PFSK-1 (cell line): ENCODE data around the gene GATA2.

Experiments
- FOXP2 ChIP-seq: optimal IDR thresholded peaks from 2 replicates; pipeline ENCODE3; 2011; ENCODE audit warnings: borderline replicate concordance, control low read depth, inconsistent platforms; ENCODE audit not compliant: insufficient read depth; ENCODE audit errors: extremely low read length, extremely low read depth
- POLR2AphosphoS5 ChIP-seq: IDR thresholded peaks from 2 replicates; pipeline ENCODE4 v1.6.1; 2012; ENCODE audit warnings: low read depth, mild to moderate bottlenecking, control low read depth, low read length, moderate library complexity
- REST ChIP-seq, 2 experiments: IDR thresholded peaks; 2 replicates each; pipeline versions ENCODE4 v1.6.1 to v1.8.0; 2011 to 2012; ENCODE audit warnings: low read depth in 2 of 2, low read length in 2 of 2, control low read depth in 1 of 2, inconsistent platforms in 1 of 2, mild to moderate bottlenecking in 1 of 2, moderate library complexity in 1 of 2; ENCODE audit not compliant: insufficient read depth in 1 of 2
- SIN3A ChIP-seq: IDR thresholded peaks from 2 replicates; pipeline ENCODE4 v1.6.1; 2012; ENCODE audit warnings: mild to moderate bottlenecking, low read length, moderate library complexity, borderline replicate concordance; ENCODE audit not compliant: insufficient read depth
- TAF1 ChIP-seq: IDR thresholded peaks from 2 replicates; pipeline ENCODE4 v1.6.1; 2012; ENCODE audit warnings: low read length, control low read depth, borderline replicate concordance; ENCODE audit not compliant: insufficient read depth

The GATA2 gene

DNA sequence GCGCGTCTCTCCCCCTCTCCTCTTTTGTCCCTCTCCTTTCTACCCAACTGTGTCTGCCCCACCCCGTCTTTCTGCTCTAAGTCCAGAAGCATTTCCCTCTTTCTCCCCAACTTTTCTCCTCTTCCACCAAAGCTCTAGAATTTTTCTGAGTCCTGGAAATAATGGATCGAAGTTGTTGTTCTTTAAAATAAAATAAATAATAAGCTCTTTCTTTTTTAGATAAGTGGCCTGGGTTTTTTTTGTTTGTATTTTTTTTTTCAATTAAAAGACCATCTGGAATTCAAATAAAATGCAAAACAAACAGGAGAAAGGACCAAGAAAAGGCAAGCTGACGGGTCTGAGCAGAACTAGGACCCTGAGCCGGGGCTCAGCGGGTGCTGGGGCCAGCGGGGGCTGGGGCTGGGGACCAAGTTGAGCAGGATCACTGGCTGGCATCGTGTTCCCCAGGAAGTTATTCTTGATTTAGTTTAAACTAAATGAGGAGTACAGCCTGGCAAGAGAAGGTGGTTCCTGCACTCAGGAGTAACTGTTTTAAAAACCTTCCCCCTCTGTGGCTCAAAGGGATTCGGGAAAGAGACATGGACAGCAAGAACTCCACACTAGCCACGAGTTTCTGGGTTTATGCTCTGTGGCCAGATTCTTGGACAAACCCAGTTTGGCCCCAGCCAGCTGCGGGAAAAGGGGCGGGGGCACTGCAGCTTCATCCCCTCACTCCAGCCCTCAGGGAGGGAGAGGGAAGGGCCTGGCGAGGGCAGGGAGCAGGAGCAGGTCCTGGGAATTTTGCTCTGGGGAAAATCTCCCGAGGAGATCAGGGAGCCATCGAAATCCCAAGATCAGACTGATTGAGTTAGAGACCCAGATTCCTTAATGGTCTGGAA lies 8.4 kb downstream of the GATA2 start:
- TF ChIP-seq POLR2AphosphoS5 (no peak), REST (IDR thresholded peaks at IDR 0.05; ENCODE audit: insufficient read depth in 1 of 2, low read depth in 2 of 2, low read length in 2 of 2) (no peak), TAF1 (no peak), SIN3A (no peak), FOXP2 (no peak)

DNA sequence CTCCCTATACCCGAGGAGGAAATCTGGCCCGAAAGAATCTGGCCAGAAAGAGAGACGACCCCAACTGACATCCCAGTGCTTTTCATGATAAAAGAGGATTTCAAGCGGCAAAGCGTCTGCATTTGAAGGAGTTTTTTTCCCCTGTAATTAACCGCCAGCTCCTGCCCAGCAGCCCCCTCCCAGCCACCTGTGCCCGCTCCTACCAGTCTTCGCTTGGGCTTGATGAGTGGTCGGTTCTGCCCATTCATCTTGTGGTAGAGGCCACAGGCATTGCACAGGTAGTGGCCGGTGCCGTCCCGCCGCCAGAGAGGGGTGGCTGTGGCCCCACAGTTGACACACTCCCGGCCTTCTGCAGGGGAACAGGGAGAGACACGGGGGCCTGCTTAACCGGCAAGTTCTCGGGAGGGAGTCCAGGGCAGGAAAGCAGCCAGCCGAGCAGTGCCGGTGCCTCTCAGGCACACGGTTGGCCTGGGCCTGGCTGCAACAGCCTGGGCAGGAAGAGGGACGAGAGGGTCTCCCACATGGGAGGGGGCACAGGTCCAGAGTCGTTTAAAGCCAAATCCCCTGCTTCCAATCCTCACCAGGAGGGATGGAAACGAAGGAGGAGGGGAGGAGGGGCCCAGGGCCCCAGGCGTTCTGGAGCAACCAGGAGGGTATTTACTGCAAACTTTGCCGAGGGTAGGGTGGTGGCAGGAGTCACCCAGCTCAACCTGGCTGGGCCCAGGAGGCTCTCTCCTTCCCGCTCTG lies 9.2 kb downstream of the GATA2 start:
- no peak for TF ChIP-seq FOXP2
- TF ChIP-seq POLR2AphosphoS5, result no peak
- TF ChIP-seq REST (IDR thresholded peaks at IDR 0.05; ENCODE audit: insufficient read depth in 1 of 2, low read depth in 2 of 2, low read length in 2 of 2), result no peak
- TF ChIP-seq TAF1, result no peak
- no peak for TF ChIP-seq SIN3A

GRCh38 chr3:128482666-128483656 lies 10.0 kb downstream of the GATA2 start:
- no peak for TF ChIP-seq SIN3A
- TF ChIP-seq TAF1, result no peak
- TF ChIP-seq FOXP2, result no peak

DNA sequence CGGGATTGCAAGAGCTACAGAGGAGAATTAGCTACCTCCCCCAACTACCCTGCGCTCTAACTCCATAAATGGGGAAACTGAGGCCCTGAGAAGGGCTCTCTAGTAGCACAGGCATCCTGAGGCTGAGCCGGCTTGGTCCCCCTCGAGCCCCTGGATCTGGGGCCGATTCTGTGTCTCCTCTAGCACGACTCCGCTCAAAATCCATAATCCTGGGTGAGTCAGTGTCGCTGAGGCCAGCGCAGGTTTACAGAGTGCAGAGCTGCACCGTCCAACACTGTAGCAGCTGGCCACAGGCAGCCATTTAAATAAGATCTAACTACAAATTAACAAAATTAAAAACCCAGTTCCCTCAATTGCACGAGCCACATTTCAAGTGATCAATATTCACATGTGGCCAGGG lies 10.8 kb downstream of the GATA2 start:
- TF ChIP-seq TAF1 (no peak), FOXP2 (no peak)

- no peak for TF ChIP-seq TAF1
- TF ChIP-seq FOXP2, result no peak
- TF ChIP-seq POLR2AphosphoS5, result no peak
- no peak for TF ChIP-seq REST (IDR thresholded peaks at IDR 0.05; ENCODE audit: insufficient read depth in 1 of 2, low read depth in 2 of 2, low read length in 2 of 2)
- no peak for TF ChIP-seq SIN3A
These were observed 11.5 kb downstream of the GATA2 start for GRCh38 chr3:128481438-128481942.
